PFSK-1 (cell line): Measurements from ENCODE around the gene RBBP6.

Experiments used
- FOXP2 ChIP-seq: optimal IDR thresholded peaks from 2 replicates; pipeline ENCODE3; 2011; ENCODE audit warnings: borderline replicate concordance, control low read depth, inconsistent platforms; ENCODE audit not compliant: insufficient read depth; ENCODE audit errors: extremely low read length, extremely low read depth
- POLR2AphosphoS5 ChIP-seq: IDR thresholded peaks from 2 replicates; pipeline ENCODE4 v1.6.1; 2012; ENCODE audit warnings: low read depth, mild to moderate bottlenecking, control low read depth, low read length, moderate library complexity
- REST ChIP-seq, 2 experiments: IDR thresholded peaks; 2 replicates each; pipeline versions ENCODE4 v1.6.1 to v1.8.0; 2011 to 2012; ENCODE audit warnings: low read depth in 2 of 2, low read length in 2 of 2, control low read depth in 1 of 2, inconsistent platforms in 1 of 2, mild to moderate bottlenecking in 1 of 2, moderate library complexity in 1 of 2; ENCODE audit not compliant: insufficient read depth in 1 of 2
- SIN3A ChIP-seq: IDR thresholded peaks from 2 replicates; pipeline ENCODE4 v1.6.1; 2012; ENCODE audit warnings: mild to moderate bottlenecking, low read length, moderate library complexity, borderline replicate concordance; ENCODE audit not compliant: insufficient read depth
- TAF1 ChIP-seq: IDR thresholded peaks from 2 replicates; pipeline ENCODE4 v1.6.1; 2012; ENCODE audit warnings: low read length, control low read depth, borderline replicate concordance; ENCODE audit not compliant: insufficient read depth

The RBBP6 gene

DNA sequence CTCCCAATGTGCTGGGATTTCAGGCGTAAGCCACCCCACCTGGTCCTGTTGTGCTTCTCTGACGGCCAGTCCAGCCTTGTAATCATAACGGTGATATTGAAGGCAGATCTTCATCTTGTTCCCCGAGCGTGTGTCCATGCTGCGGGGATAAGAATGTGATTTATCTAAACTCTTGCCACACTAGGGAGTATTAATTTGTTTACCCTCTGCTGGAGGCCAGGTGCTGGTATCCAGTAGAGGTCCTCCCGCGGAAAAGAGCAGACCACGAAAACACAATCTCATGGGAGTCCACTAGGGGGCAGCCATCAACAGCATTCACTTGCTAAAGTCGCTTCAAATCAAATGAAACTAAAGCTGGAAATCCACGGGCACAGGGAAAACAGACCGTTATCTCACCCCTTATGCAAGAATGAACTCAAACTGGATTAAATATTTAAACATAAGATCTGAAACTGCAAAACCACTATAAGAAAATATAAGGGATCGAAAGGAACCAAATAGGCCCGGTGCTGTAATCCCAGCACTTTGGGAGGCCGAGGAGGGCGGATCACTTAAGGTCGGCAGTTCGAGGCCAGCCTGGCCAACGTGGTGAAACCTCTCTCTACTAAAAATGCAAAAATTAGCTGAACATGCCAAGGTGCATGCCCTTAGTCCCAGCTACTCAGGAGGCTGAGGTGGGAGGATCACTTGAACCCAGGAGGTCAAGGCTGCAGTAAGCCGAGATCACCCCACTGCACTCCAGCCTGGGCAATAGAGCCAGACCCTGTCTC, 22.3 kb upstream of the RBBP6 start:
- TF ChIP-seq SIN3A = no peak
- TF ChIP-seq POLR2AphosphoS5 = no peak
- no peak for TF ChIP-seq REST (IDR thresholded peaks at IDR 0.05; ENCODE audit: insufficient read depth in 1 of 2, low read depth in 2 of 2, low read length in 2 of 2)
- no peak for TF ChIP-seq TAF1
- no peak for TF ChIP-seq FOXP2

DNA sequence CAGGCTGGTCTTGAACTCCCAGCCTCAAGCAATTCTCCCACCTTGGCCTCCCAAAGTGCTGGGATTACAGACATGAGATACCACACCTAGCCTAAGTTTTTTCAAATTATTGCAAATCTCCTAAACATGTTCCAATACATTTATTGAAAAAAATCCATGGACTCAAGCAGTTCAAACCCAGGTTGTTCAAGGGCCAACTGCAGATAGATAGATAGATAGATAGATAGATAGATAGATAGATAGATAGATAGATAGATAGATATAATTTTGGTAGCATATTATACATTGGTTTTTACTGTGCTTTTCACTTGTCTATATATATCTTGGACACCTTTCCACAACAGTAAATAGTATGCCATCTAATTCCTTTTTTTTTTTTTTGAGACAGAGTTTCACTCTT, 20.9 kb upstream of the RBBP6 start:
- TF ChIP-seq REST (IDR thresholded peaks at IDR 0.05; ENCODE audit: insufficient read depth in 1 of 2, low read depth in 2 of 2, low read length in 2 of 2) (no peak), SIN3A (no peak), TAF1 (no peak), FOXP2 (no peak), POLR2AphosphoS5 (no peak)

DNA sequence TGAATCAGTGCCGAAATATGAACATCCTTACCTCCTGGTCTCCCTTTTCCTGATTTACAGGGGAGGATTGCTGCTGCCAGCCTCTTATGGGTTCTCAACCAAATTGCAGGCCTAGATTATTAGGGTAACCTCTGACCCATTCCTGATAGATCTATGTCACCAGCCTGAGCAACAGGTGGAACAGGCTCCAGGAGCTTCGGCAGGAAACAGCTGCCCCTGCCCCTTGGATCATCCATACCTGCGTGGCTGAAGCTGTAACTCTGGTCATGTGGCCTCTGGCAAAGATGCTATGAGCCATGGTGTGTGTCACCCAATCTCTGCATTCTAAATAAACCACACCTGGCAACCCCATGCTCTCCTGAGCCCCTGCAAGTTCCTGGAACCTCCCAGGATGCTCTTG, 18.4 kb upstream of the RBBP6 start:
- TF ChIP-seq SIN3A = no peak
- no peak for TF ChIP-seq REST (IDR thresholded peaks at IDR 0.05; ENCODE audit: insufficient read depth in 1 of 2, low read depth in 2 of 2, low read length in 2 of 2)
- no peak for TF ChIP-seq TAF1
- TF ChIP-seq POLR2AphosphoS5 = no peak
- no peak for TF ChIP-seq FOXP2

DNA sequence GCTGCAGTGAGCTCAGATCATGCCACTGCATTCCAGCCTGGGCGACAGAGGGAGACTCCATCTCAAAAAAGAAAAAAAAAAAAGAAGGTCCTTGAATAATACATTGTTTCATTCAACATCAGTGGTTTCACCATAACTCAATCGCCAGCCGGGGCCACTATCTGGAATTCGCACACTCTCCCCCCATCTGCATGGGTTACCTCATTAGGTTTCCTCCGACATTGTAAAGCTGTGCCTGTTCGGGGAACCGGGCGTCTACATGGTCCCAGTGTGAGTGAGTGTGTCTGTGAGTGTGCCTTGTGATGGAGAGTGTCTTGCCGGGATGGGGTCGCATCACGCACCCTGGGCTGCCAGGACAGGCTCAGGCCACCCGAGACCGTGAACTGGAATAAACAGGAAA, 16.6 kb upstream of the RBBP6 start:
- TF ChIP-seq REST (IDR thresholded peaks at IDR 0.05; ENCODE audit: insufficient read depth in 1 of 2, low read depth in 2 of 2, low read length in 2 of 2) (no peak), POLR2AphosphoS5 (no peak), SIN3A (no peak), TAF1 (no peak), FOXP2 (no peak)

DNA sequence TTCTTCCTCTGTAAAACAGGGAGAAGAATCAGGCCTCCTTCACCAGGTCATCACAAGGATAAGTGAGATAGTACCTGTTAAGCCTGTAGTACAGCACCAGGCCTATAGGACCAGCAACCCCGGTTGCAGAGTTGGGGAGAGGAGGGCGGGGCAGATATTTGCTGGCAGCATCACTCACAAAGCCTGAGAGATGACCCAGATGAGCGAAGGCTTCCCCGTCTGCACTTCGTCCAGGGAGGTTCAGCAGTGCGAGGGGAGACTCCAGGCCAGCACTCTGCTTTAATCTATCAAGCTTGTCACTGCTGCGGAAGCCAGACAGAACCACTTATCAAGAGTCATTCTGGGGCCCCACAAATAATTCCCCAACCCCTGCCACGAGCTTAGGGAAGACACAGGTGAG, 15.8 kb upstream of the RBBP6 start:
- TF ChIP-seq REST (IDR thresholded peaks at IDR 0.05; ENCODE audit: insufficient read depth in 1 of 2, low read depth in 2 of 2, low read length in 2 of 2) = no peak
- TF ChIP-seq POLR2AphosphoS5 = no peak
- no peak for TF ChIP-seq FOXP2
- TF ChIP-seq TAF1 = no peak
- TF ChIP-seq SIN3A = no peak
